ENCODE measurements around the gene NINJ2.
A peak's percentile ranks its signal among the peaks of the same experiment; 100 is the strongest.
"Not testable (repeated sequence)": the region's sequence is repeated elsewhere in the genome, so short reads cannot be mapped to it uniquely, and the experiment has no call there.

The NINJ2 gene

DNA sequence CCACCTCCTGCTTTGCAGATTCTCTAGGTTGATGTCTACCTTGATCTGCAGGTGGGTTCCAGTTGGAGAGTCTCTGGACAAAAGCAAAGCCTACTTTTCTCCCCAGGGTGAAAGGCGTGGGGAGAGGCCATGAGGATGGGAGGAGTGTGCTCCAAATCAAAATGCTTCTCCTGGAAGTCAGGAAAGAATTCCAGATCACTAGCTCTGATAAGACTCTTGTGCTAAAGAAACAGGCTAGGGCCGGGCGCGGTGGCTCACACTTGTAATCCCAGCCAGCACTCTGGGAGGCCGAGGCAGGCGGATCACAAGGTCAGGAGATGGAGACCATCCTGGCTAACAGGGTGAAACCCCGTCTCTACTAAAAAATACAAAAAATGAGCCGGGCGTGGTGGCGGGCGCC is 21.9 kb downstream of the NINJ2 start:
- DNase-seq (ENCODE audit: low read depth), result not testable (repeated sequence)

DNA sequence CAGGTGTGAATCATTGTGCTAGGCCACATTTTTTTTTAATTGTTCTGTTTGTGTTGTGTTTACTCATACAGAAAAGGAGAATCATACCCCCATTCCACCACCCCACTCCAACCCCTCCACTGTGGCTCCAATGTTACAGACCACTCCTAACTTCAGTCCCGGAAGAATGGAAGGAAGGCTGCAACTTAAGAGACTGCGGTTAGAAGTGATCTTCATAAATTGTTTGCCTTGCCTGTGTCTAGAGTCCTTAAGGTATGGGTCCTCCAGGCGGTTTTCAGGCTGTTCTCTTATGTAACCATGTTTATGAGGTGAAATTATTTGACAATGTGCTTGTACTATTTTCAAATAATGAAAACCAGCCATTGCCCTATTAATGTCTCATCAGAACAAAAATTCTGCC is 22.5 kb downstream of the NINJ2 start:
- DNase-seq (ENCODE audit: low read depth), result no peak

DNA sequence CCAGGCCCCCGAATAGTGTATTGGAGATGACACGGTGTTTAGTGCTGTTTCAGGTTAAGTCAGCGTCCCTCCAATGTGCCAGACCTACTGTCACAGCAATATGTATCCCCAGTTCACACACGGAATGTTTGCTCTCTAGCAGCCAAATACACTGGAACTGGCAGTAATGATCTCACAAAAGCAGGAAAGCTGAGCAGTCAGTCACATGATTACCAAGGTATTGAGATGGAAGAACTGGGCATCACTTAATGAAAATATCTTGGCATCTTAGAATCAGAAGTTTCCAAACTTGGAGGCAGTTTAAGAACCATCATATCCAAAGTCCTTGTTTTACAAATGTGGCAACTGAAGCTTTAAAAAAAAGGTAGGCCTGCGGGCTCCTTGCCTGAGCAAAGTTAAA is 23.3 kb downstream of the NINJ2 start:
- no peak for DNase-seq (ENCODE audit: low read depth)

DNA sequence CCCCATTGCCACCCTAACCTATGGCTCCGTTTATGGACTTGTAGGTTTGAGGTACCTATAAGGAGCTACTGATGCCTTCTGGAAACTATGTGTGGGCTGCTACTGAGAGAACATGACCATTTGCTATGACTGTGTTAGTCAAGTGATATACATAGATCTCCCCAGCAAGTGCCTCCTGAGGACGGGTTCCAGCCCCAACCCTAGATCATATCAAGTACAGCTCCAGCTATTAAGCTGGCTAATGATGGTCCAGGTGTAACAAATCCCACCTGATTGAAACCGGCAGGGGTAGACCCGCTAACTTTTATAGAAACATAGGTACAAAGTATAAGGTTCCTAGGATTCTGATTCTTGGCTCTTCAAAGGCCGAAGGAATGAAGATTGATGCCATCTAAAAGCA is 23.7 kb downstream of the NINJ2 start:
- no peak for DNase-seq (ENCODE audit: low read depth)

DNA sequence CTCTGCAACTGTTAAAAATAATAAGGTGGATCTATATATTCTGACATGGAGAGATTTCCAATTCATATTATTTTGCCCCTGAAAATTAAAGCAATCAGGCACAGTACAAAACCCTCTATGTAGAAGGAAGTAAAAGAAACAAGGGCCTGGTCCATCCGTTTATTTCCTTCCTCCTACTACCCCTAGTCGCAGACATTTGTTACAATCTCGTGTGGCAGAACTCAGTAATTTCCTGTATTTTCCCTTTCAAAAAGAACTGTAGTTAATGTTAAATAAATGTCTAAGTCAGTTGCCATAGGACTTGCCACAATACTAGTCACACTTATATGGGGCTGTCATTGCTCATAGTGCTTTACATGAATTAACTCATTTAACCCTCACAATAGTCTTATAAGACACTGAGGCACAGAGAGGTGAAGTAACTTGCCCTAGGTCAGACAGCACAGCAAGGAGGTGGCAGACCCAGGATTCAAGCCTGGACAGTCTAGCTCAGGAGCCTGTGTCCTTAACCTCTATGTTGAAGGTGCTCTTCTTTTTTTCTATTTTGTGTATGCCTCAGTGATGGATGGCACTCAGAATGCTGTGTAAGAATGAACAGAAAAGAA is 24.2 kb downstream of the NINJ2 start:
- DNase-seq (ENCODE audit: low read depth), result no peak

DNA sequence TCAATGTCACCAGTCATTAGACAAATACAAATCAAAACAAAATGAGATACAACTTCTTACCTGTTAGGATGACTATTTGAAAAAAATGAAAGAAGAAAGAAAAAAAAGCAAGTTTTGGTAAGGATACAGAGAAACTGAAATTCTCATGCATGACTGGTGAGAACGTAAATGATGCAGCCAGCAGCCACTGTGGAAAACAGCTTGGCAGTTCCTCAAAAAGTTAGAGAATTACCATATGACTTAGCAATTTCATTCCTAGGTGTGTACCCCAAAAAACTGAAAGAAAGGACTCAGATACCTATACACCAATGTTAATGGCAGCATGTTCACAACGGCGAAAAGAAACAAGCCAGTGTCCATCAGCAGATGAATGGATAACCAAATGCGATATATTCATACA is 26.6 kb downstream of the NINJ2 start:
- no peak for DNase-seq (ENCODE audit: low read depth)

DNA sequence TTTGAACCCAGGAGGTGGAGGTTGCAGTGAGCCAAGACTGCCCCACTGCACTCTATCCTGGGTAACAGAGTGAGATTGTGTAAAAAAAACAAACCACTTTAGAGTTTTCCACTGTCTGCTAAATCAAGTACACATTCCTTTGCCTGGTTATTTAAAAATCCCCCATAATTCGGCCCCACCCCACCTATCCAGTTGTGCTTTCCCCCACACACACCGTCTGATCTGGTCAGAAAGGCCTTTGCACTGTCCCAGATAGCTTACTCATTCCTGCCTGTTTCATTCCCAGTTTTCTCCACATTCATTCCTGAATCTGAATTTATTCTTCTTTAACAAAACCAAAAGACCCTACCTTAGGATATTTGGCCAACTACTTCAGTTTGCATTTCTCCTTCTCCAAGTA is 29.5 kb downstream of the NINJ2 start:
- no peak for DNase-seq (ENCODE audit: low read depth)

DNA sequence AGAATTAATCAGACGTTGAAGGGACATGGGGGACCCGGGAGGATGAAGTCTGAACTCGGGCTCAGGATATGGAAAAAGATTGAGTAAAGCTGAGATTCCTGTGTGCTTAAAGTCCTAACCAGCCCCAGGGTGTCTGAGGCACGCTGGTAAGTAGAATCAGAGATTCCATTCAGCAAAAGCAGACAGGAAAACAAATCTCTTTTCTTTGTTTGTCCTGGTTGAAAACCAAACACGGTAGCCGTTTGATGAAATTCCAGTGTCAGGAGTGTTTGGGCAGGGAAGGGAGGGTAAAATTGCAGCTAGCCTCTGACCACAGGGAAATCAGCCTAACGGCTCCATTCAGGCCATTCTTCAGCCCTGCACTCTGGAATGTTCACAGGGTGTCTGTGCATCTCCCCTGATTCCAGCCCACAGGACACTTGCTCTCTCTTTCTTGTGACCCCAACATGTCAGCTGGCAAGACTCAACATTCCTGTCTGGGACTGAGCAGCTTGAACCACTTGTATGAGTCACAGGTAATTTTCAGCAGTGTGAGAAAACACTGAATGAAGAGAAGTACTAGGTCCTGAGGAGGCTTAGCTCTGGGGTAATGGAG is 31.0 kb downstream of the NINJ2 start:
- peak; percentile 87 for DNase-seq (ENCODE audit: low read depth)

DNA sequence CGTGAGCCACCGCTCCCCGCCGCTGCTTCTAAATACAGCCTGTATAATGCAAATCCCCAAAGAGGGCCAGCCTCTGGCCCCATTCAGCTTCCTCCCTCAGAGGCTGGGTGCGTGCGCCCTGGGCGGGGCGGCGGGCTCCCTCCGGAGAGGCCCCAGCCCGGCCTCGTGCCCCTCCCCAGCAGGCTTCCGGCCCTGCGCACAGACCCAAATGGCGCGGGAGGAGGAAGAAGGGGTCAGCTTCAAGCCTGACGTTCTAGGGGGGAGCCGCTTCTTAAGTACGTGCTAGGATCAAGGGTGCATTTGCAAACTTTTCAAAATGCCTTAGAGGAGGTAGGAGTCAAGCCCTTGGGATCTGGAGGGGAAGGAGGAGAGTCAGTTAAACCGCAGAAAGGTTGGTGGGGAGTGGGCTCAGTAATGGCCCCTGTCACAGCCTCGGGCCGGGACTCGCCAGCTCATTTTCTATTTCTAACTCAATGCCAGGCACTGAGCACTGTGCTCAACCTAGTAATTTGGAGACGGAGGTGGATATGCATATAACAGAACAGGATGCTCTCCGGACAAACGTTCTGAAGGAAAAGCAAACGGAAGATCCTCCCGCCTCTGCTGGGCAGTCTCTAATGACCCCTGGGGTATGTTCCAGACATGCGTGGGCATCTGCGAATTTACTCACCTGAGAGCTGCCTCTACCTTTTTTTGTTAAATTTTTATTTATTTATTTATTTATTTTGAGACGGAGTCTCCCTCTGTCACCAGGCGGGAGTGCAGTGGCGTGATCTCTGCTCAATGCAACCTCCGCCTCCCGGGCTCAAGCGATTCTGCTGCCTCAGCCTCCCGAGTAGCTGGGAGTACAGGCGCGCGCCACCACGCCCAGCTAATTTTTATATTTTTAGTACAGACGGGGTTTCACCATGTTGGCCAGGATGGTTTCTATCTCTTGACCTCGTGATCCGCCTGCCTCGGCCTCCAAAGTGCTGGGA is 32.3 kb downstream of the NINJ2 start:
- no peak for DNase-seq (ENCODE audit: low read depth)

DNA sequence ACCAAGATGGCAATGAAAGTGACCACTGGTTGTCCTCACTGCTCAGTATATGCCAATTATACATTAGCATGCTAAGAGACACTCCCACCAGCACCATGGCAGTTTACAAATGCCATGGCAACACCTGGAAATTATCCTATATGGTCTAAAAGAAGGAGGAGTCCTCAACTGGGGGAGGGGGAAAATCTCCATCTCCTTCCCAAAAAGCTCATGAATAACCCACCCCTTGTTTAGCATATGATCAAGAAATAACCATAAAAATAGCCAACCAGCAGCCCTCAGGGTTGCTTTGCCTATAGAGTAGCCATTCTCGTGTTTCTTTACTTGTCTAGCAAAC is 34.5 kb downstream of the NINJ2 start:
- not testable (repeated sequence) for DNase-seq (ENCODE audit: low read depth)

DNA sequence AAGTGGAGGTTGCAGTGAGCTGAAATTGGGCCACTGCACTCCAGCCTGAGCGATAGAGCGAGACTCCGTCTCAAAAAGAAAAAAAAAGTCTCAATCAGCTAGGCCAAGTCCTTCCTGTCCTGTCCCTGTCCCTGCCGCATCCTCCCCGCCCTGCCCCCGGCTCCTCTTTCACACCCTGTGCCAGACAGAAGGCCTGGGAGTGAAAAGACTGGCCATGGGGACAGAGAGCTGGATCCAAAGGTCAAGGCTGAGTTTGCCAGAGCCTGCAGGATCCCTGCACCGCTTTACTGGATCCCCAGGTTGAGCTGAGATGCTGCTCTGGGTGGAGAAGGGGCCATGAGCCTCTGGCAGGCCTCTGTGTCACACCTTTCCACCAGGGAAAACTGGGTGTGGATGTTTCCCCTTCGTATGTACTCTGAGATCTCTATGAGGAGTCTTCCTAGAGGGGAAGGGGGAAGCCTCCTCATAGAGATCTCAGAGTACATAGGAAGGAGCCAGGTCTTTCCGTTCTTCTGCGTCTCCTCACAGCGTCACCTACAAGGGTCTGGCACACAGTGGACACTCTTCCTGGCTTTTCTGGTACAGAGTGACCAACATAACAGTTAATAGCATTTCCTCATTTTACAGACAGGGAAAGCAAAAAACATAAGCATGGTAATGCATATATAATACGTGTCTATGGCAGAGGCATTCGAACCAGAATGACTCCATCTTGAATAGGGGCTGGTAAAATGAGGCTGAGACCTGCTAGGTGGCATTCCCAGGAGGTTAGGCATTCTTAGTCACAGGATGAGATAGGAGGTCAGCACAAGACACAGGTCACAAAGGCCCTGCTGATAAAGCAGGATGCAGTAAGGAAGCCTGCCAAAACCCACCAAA is 35.1 kb downstream of the NINJ2 start:
- no peak for DNase-seq (ENCODE audit: low read depth)

DNA sequence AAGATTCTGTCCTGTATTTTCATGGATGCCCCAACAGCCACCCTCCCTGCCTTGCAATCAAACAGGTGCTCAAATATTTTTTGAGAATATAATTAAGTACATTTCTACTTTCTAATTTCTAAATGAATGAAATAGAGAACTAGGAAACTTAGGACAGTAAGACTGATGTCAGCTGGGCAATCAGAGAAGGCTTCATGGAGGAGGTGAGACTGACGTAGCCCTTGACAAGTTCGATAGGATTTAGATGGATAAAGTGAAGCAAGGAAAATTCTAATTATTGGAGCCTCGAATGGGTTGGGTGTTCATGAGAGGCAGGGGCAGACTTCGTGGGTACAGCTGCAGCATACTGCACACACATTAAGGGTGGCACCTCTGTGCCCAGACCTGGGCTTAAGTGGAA is 36.0 kb downstream of the NINJ2 start:
- DNase-seq (ENCODE audit: low read depth), result no peak

DNA sequence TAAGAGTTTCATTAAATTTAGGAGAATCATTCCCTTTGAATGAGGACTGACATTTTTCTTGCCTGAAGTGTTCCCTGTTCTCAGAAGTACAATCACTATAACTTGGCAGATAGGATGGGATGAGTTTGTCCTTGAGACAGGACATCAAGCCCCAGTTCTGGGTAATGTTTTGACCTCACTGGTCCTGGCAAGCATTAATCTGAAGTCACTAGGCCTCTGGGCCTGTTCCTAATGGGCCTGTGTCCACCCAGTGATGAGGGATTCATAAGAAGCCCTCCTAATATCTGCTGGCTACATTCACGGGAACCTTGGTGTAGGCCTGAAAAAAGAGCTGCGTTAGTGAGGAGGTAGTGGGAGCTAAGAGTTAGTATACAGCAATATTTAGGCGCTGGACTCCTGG is 37.2 kb downstream of the NINJ2 start:
- DNase-seq (ENCODE audit: low read depth), result no peak

DNA sequence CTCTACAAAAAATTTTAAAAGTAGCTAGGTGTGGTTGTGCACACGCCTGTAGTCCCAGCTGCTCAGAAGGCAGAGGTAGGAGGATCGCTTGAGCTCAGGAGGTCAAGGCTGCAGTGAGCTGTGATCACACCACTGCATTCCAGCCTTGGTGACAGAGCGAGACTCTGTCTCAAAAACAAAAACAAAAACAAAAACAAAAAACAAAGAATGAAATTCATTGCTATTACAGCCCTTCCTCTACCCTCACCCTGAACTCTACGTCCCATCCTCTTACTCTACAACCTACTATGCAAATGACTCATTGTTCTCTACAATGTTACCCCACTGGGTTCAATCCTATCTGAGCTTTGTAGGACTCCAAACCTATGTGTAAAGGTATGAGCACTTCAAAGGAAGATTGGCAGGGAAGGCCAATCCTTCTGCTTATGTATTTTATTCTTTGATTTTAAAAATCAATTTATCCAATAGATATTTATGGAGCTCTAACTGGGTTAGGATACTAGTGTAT is 39.3 kb downstream of the NINJ2 start:
- DNase-seq (ENCODE audit: low read depth), result no peak

DNA sequence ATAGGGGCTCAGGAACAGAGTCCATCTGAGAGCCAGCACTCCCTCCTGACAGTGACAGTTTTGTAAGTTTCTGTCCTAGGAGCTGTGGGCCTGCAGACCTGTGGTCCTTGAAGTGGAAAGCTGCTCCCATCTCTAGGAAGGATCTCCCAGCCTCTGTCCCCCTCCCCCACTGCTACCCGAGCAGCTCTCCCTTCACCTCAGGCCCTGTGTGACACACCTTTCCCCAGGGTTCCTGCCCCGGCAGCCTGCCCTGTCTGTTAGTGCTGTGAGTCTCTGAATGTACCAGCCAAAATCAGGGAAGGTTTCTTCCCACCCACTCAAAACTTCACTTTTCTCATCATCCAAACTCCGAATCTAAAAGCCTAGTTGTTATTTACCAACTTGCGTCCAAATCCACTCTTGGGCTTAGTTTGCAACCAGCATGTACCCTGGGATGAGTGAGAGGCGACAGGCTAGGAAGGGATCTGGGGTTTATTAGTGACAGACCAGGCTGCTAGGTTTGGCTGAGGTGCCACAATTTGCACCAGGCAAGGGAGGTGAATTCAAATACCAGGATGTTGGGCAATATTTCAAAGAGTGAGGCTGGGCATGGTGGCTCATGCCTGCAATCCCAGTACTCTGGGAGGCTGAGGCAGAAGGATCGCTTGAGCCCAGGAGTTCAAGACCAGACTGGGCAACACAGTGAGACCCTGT is 39.9 kb downstream of the NINJ2 start:
- DNase-seq (ENCODE audit: low read depth), result no peak

DNA sequence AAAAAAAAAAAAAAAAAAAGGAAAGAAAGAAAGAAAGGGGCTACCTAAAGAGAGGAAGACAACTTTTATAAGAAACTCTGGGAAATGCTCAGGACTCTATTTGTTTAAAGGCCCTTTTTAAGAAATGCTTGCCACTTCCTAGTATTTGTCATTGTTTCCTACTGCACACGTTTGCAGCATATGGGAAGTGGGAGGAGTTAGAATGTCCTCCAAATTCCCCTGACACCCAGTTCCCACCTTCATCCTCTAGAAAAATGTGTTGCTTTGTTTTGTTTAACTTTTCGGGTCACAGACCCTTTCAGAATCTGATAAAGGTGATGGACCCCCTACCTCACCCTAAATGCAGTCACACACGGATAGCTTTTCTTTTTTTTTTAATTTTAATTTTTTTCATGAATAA is 40.8 kb downstream of the NINJ2 start:
- DNase-seq (ENCODE audit: low read depth), result no peak

DNA sequence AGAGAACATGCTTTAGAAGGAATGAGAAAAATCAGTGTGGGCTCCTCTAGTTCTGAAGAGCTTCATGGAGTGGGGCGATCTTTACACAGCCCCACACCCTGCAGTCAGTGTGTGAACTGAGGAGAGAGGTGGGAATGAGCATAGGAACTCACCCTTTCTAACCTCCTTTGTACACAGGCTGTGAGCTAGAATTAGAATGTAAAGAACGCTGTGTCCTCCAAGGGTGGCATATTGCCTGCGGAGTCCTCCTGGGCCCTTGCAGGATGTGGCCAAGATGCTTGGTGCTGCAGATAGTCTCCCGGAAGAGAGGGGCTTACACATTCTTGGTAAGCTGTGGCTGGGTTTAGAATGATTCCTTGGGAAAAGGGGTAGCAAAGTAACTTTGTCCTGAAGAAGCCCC is 43.9 kb downstream of the NINJ2 start:
- no peak for DNase-seq (ENCODE audit: low read depth)

DNA sequence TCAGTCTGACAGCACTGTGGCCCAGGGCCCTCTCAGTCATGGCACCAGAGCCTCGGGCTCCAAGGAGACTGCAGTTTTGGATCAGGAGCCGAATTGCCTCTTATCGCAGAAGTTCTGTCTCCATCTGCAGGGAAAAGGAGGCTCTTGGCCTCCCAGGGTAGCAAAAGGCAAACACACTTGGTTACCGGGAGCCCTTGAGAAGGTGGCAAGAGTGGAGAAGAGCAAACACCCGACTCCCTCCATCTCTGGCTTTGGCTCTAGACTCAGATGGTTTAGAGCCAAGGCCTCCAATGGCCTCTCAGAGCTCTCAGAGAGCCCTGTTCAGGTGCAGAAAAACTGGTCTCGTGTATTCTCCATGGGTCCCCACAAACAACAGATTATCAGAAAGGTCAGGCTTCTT is 44.6 kb downstream of the NINJ2 start:
- no peak for DNase-seq (ENCODE audit: low read depth)

DNA sequence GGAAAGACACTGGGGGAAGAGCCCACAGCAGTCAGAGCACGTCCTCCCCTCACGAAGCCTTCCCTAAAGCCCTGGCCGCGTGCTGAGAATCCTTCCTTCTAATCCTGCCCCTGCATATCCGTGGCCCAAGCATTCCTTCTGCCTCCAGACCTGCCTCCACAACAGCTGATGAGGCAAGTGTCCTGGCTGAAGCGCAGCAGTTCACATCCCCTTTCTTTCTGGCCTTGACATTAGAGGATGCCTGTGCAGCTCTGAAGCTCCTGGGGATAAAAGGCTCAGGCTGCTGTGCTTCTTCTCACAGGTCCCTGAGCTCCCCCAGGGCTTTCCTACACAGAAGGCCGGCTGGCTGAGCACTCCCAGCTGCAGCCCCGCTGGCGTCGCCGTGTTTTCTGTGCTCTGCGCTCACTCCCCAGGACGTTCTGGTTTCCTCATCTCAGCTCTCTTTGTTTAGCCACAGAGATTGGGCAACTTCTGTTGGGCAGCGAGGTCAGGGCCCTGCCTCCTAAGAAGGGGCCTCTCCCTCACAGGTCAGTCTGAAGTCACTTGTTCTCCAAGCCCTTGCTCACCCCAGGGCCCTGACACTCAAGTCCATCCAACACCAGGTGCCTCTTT is 45.8 kb downstream of the NINJ2 start:
- peak; percentile 49 for DNase-seq (ENCODE audit: low read depth)

DNA sequence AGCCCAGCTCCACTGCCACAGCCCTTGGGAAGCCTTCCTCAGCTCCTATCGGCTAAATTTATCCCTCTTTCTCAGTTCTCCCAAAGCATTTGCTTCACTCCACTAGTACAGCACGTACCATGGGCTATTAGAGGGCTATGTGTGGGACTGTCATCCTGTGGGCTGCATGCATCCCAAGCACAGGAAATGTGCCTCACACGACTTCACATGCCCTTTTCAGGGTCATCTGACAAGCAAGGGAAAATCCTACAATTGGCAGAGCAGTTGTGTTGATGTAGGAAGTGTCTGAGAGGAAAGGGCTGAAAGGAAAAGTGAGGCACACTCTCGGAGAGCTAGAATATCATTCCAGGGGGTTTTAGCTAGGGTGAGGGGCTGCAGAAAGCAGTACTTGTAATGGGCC is 47.6 kb downstream of the NINJ2 start:
- no peak for DNase-seq (ENCODE audit: low read depth)

DNA sequence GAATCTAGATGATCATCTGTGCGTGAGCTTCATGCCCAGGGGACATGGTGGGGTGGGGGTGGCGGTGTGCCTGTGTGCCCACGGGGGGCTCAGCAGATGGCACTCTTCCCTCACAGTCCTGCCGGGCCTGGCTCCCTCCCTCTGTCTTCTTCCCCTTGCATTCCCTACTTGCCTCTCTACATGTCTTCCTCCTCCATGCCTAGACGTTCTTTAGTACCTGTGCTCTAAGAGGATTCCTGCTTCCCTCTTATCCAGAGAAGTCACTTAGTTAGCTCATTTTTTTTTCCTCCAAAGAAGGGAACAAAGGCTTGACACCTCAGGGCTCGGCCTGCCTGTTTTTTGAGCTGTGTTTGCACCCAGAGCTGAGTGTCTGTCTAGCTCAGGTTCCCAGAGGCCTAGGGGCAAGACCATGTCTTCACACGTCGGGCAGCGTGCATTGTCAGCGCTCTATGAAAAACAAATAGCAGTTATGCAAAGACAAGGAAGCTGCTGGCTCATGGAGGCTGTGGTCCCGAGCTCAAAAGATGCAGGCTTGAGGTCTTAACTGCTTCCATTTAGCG is 48.8 kb downstream of the NINJ2 start:
- no peak for DNase-seq (ENCODE audit: low read depth)
